A549 (cell line): ENCODE results near the gene SLAMF1. TPM values are rescaled to one million over a fixed set of nuclear protein-coding genes. Genes with fewer than 3 reads are reported as not detected.

Source experiments
- ATAC-seq, 2 experiments: fragments of 200-7000 bp in 1 of 2; fragments of >200 bp in 1 of 2; cut with Nextera tagmentation in 1 of 2; cut with Tn5 transposase in 1 of 2; 3 replicates each; pipeline versions ENCODE4 v1.8.0 to v1.9.1; 2018 to 2020; ENCODE audit warnings: mild to moderate bottlenecking in 1 of 2, moderate library complexity in 1 of 2
- CTCF ChIA-PET: fragments of 300-600 bp; sonication (Branson Sonifier 250); formaldehyde crosslinking; extraction: SDS; loops from one replicate; lab custom pipeline; 2021; ENCODE audit warnings: antibody characterized with exemption, inconsistent platforms; lab: Yijun Ruan, JAX
- POLR2A ChIA-PET: fragments of 350-600 bp; formaldehyde crosslinking; extraction: SDS; loops from one replicate; lab custom pipeline; 2021; ENCODE audit warnings: antibody characterized with exemption, inconsistent platforms; lab: Yijun Ruan, JAX
- DNase-seq, 2 experiments: peaks; one replicate each; pipeline versions ENCODE4 v3.0.0 to v3.0.0-alpha.2; 2011 to 2016; ENCODE audit warnings: low read depth in 1 of 2, low spot score in 1 of 2
- FAIRE-seq: peaks from 2 replicates; lab custom pipeline; 2011; peaks lifted over from hg19 to GRCh38; lab: Jason Lieb, UNC
- H3K27ac ChIP-seq, 2 experiments: fragments of >200 bp; sonication (Bioruptor Twin); formaldehyde crosslinking; 3 replicates each; pipeline ENCODE4 v1.5.1; 2016 to 2017
- H3K4me1 ChIP-seq: fragments of >200 bp; sonication (Bioruptor Twin); formaldehyde crosslinking; 3 replicates; pipeline ENCODE4 v1.6.1; 2016
- H3K4me2 ChIP-seq: fragments of >200 bp; sonication (Bioruptor Twin); formaldehyde crosslinking; 3 replicates; pipeline ENCODE4 v1.6.1; 2016
- H3K4me3 ChIP-seq: fragments of >200 bp; sonication (Bioruptor Twin); formaldehyde crosslinking; 3 replicates; pipeline ENCODE4 v1.5.1; 2016
- H3K9me3 ChIP-seq: fragments of >200 bp; sonication (Bioruptor Twin); formaldehyde crosslinking; 3 replicates; pipeline ENCODE4 v1.6.1; 2016
- CBX2 ChIP-seq: fragments of 200-600 bp; sonication (generic); IDR thresholded peaks from 2 replicates; pipeline ENCODE4 v1.6.1; 2016; ENCODE audit warnings: low read depth, mild to moderate bottlenecking, borderline replicate concordance
- CBX8 ChIP-seq: fragments of 200-600 bp; sonication (generic); IDR thresholded peaks from 2 replicates; pipeline ENCODE4 v1.6.1; 2016
- E2F6 ChIP-seq: IDR thresholded peaks from 2 replicates; pipeline ENCODE4 v1.6.1; 2012; ENCODE audit warnings: low read depth, borderline replicate concordance
- EHMT2 ChIP-seq: fragments of 200-600 bp; sonication (generic); IDR thresholded peaks from 2 replicates; pipeline ENCODE4 v1.6.1; 2016; ENCODE audit warnings: antibody characterized with exemption, low read depth, mild to moderate bottlenecking, moderate library complexity
- ESRRA ChIP-seq: fragments of 150-350 bp; IDR thresholded peaks from 2 replicates; pipeline ENCODE4 v1.6.1; 2014; ENCODE audit warnings: mild to moderate bottlenecking, low read length, borderline replicate concordance
- FOSB ChIP-seq: fragments of 250-450 bp; sonication (Bioruptor Pico); IDR thresholded peaks from 2 replicates; pipeline ENCODE4 v1.5.0; 2020; ENCODE audit warnings: mild to moderate bottlenecking, moderate library complexity
- FOXS1 ChIP-seq: fragments of 250-450 bp; sonication (Bioruptor Pico); IDR thresholded peaks from 2 replicates; pipeline ENCODE4 v1.5.0; 2020; ENCODE audit warnings: mild to moderate bottlenecking, moderate library complexity
- HOXA7 ChIP-seq: fragments of 250-450 bp; sonication (Bioruptor Pico); IDR thresholded peaks from 2 replicates; pipeline ENCODE4 v1.5.0; 2020; ENCODE audit warnings: mild to moderate bottlenecking, moderate library complexity
- KDM5A ChIP-seq: fragments of 200-600 bp; sonication (generic); IDR thresholded peaks from 2 replicates; pipeline ENCODE4 v1.6.1; 2016; ENCODE audit warnings: antibody characterized with exemption, mild to moderate bottlenecking
- MAFK ChIP-seq: fragments of 450-650 bp; IDR thresholded peaks from 2 replicates; pipeline ENCODE4 v1.6.1; 2014; ENCODE audit not compliant: partially characterized antibody
- MYC ChIP-seq: IDR thresholded peaks from 2 replicates; pipeline ENCODE4 v1.6.1; 2012; ENCODE audit warnings: mild to moderate bottlenecking, inconsistent platforms, low read length, improper control_type of control experiment, borderline replicate concordance
- PHF8 ChIP-seq: fragments of 200-600 bp; sonication (generic); IDR thresholded peaks from 2 replicates; pipeline ENCODE4 v1.6.1; 2016; ENCODE audit warnings: low read depth, mild to moderate bottlenecking, antibody characterized with exemption, moderate library complexity, borderline replicate concordance
- RAD21 ChIP-seq, 2 experiments: fragments of >200 bp in 1 of 2; sonication (Bioruptor Twin) in 1 of 2; formaldehyde crosslinking in 1 of 2; IDR thresholded peaks in 1 of 2; conservative IDR thresholded peaks in 1 of 2; 2 replicates in 1 of 2; 3 replicates in 1 of 2; pipeline ENCODE4 v1.6.1; 2012 to 2018; ENCODE audit warnings: inconsistent platforms in 1 of 2
- RFX5 ChIP-seq: fragments of 450-650 bp; IDR thresholded peaks from 2 replicates; pipeline ENCODE4 v1.7.1; 2014; ENCODE audit warnings: antibody characterized with exemption, mild to moderate bottlenecking, moderate library complexity
- RNF2 ChIP-seq: fragments of 200-600 bp; sonication (generic); IDR thresholded peaks from 2 replicates; pipeline ENCODE4 v1.6.1; 2016; ENCODE audit warnings: low read depth, mild to moderate bottlenecking, antibody characterized with exemption, moderate library complexity, borderline replicate concordance
- SREBF2 ChIP-seq: fragments of 450-650 bp; IDR thresholded peaks from 2 replicates; pipeline ENCODE4 v1.6.1; 2014; ENCODE audit warnings: mild to moderate bottlenecking, moderate library complexity
- ZC3H11A ChIP-seq: fragments of 450-650 bp; IDR thresholded peaks from 2 replicates; pipeline ENCODE4 v1.6.1; 2014; ENCODE audit warnings: antibody characterized with exemption, mild to moderate bottlenecking
- ZFP36 ChIP-seq: fragments of 450-650 bp; IDR thresholded peaks from 2 replicates; pipeline ENCODE4 v1.6.1; 2014; ENCODE audit warnings: borderline replicate concordance; ENCODE audit not compliant: partially characterized antibody
- ZNF302 ChIP-seq: fragments of 250-450 bp; sonication (Bioruptor Pico); IDR thresholded peaks from 2 replicates; pipeline ENCODE4 v1.9.0; 2021; ENCODE audit warnings: inconsistent platforms, mild to moderate bottlenecking, moderate library complexity
- WGBS: methylation state at CpG from one replicate; pipeline ENCODE4 v1.1.6; 2017; ENCODE audit errors: missing lambda C conversion rate; 5-methylcytosine and 5-hydroxymethylcytosine counted together
- polyA plus RNA-seq, 4 experiments: library from polyadenylated mRNA; depleted of rRNA in 3 of 4; stranded (reverse); fragments of >200 nt; fragmentation: RNase III in 1 of 4; extraction: RNeasy Plus Mini Kit Qiagen cat#74134 plus additional on column Dnase treatment in 1 of 4; gene quantifications; 2 replicates in 3 of 4; 3 replicates in 1 of 4; pipeline ENCODE4 v1.2.3, GENCODE V29; 2011 to 2017
- TF ChIP-seq, protein P1 (sequence below): fragments of 250-450 bp; sonication (Bioruptor Pico); IDR thresholded peaks from 2 replicates; pipeline ENCODE4 v1.5.0; 2020; ENCODE audit warnings: low read depth, mild to moderate bottlenecking, moderate library complexity

The SLAMF1 gene
- polyA plus RNA-seq, 2 of the 4 experiments (the other 2 are of a cell fraction), result not detected

DNA sequence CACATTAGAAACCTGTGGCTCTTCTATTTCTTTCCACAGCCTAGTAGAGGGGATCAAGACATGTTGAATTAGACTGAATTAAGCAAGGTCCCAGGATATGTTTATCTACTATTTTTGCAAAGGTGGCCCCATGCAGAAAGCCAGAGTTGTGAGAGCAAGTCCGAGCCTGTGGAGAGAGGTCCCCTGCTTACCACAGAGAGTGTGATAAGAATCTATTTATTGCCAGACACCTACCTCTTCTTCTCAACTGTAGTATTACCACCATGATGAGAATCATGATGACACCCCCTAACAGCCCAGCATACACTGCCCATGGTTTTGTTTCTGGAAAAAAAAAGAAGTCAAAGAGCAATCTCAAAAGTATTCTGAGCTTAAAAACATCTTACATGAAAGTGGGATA lies 23.0 kb downstream of the SLAMF1 start:
- Histone ChIP-seq H3K9me3 (no peaks in the 10 kb centered on the region; the same call in 2 of the 3 replicates), H3K27ac (no peak overlapping the region), H3K4me3 (no peak overlapping the region), H3K4me1 (no peaks in the 10 kb centered on the region), H3K4me2 (no peak overlapping the region)
- 12% methylated on average over 1 of the region's 1 CpG for WGBS
- POLR2A ChIA-PET, result no interaction called here
- CTCF ChIA-PET, result interaction anchor here (0.8 to 1.7 kb wide), 2 partner anchors 17 to 1471 kb away, joined by 4 to 5 read pairs; no protein-coding TSS in a partner anchor
- FAIRE-seq, result no peak
- ATAC-seq, result no peak
- no peak for TF ChIP-seq MAFK
- no peak for TF ChIP-seq E2F6
- TF ChIP-seq KDM5A, result no peak
- no peak for TF ChIP-seq ZNF302 (CRISPR knock-in tag)
- TF ChIP-seq, protein P1, sequence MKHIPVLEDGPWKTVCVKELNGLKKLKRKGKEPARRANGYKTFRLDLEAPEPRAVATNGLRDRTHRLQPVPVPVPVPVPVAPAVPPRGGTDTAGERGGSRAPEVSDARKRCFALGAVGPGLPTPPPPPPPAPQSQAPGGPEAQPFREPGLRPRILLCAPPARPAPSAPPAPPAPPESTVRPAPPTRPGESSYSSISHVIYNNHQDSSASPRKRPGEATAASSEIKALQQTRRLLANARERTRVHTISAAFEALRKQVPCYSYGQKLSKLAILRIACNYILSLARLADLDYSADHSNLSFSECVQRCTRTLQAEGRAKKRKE (CRISPR knock-in tag), result no peak
- TF ChIP-seq ZFP36, result no peak
- no peak for TF ChIP-seq CBX2
- TF ChIP-seq SREBF2, result no peak
- TF ChIP-seq EHMT2, result no peak
- TF ChIP-seq FOSB (CRISPR knock-in tag), result no peak
- no peak for TF ChIP-seq HOXA7 (CRISPR knock-in tag)
- no peak for TF ChIP-seq RFX5
- no peak for TF ChIP-seq ESRRA
- TF ChIP-seq ZC3H11A, result no peak
- no peak for TF ChIP-seq CBX8
- TF ChIP-seq PHF8, result no peak
- DNase-seq, result no peak

GRCh38 chr1:160623227-160623633 lies 23.6 kb downstream of the SLAMF1 start:
- TF ChIP-seq MAFK, result peak; percentile 50
- TF ChIP-seq RNF2, result no peak
- DNase-seq, result no peak
- ATAC-seq, result no peak
- CTCF ChIA-PET, result interaction anchor here (1.0 to 1.5 kb wide), 2 partner anchors 10 to 16 kb away, joined by 3 to 5 read pairs; no protein-coding TSS in a partner anchor
- FAIRE-seq, result no peak
- Histone ChIP-seq H3K9me3 (no peaks in the 10 kb centered on the region; the same call in 2 of the 3 replicates), H3K4me3 (no peak overlapping the region), H3K4me2 (no peak overlapping the region), H3K27ac (no peak overlapping the region), H3K4me1 (no peaks in the 10 kb centered on the region)
- 21% methylated on average over 3 of the region's 3 CpGs for WGBS
- POLR2A ChIA-PET, result no interaction called here

DNA sequence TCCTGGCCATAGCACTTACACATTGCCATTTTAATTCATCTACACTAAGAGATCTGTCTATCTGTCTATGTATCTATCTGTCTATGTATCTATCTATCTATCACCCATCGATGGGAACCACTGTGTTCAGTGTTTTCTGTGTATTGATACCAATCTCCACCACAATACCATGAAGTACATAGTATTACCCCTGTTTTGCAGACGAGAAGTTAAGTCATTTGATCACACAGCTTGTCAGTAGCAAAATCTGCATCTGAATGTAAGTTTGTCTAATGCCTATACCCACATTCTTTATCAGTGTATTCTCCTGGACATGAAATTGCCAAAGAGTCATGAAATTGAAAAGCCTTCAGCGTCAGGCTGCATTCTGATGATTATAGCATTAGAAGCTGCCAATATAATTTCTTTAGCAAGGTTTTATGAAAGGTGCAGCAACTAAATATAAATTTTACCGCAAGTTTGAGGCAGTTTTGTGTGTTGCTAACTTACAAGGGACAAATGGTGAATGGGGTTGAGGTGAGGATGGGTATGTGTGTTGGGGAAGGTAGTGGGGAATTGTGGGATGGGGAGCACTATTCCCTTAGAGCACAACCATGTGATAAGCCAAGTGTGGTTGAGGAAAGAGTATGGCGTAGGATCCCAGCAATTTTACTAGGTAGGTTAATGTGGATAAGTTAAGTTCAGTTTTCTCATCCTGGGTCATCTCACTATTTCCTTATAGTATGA lies 24.2 kb downstream of the SLAMF1 start:
- H3K27ac ChIP-seq, result no peak overlapping the region
- DNase-seq (no peak), FAIRE-seq (no peak), ATAC-seq (no peak)
- no peaks in the 10 kb centered on the region for H3K4me1 ChIP-seq
- CTCF ChIA-PET, result interaction anchor here (1.0 to 1.5 kb wide), 2 partner anchors 10 to 16 kb away, joined by 3 to 5 read pairs; no protein-coding TSS in a partner anchor
- no peak for TF ChIP-seq FOXS1 (CRISPR knock-in tag)
- TF ChIP-seq RAD21 (conservative IDR thresholded peaks at IDR 0.05 in 1 of 2, IDR thresholded peaks at IDR 0.05 in 1 of 2), result no peak
- TF ChIP-seq KDM5A, result no peak
- TF ChIP-seq MYC, result no peak
- 21% methylated on average over 5 of the region's 5 CpGs for WGBS
- H3K9me3 ChIP-seq, result no peaks in the 10 kb centered on the region; the same call in 2 of the 3 replicates
- no peak overlapping the region for H3K4me2 ChIP-seq
- H3K4me3 ChIP-seq, result no peak overlapping the region
- POLR2A ChIA-PET, result no interaction called here
